ENCODE results near the gene UTS2R.

GRCh38 chr17:82350182-82351030 is 21.2 kb upstream of the UTS2R start:
- TF ChIP-seq ZNF274 (IDR thresholded peaks at IDR 0.05; ENCODE audit: low read depth, low read length) (no peak), YY1 (IDR thresholded peaks at IDR 0.05; ENCODE audit: insufficient read depth, insufficient read length) (no peak)

All from NT2/D1 (cell line).